Measurements from ENCODE around the gene ARSA. TPM values are rescaled to one million over a fixed set of nuclear protein-coding genes. Genes with fewer than 3 reads are reported as not detected.

ARSA gene
- total and polyA plus RNA-seq, 2 experiments from 2014 or later: 8.1 to 8.2 TPM

DNA sequence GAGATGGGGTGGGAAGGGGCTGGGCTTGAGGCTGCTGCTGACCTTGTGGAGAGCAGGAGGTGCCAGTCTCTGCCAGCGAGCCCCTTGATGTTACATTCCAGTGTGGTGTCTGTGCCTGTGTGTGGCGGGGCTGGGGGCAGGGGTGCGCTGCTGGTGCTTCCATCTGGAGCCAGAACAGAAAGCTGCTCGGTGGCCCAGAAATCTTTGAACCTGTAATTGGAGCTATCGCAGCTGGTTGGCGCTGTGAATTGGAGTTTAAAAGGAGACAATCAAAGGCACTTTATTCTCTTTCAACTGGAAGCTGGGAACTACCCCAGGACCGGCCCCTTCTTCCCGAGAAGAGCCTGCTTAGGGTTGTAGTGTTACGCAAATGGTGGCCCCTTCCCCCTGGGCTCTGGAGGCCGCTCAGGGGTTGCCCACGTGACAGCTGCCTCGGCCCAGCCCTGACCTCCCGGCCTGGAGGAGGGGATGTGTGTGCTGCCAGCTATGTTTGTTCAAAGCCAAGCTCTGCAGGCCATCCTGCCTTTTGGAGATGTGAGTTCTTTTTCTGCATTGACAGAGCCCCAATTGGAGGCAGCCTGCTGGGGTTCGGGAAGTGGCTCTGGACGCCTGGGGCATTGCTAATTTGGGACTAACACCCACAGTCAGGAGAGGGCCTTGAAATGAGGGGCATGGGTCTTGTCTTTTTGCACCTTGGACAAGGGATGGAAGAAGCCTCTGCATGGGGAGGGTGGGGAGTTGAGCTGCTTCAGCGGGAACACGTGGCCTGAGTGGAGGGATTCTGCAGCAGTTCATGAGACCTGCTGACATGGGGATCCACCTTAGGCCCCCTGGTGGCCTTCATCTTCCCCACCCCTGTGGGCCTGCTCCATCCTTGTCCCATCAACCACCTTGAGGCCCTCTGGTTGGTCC lies 14.0 kb upstream of the ARSA start:
- peak overlapping the region; percentile 40 for H3K4me3 ChIP-seq
- Mint-ChIP-seq H3K27me3 (ENCODE audit: insufficient read depth, low read depth, poor library complexity) (peaks cover 11% of the 10 kb centered on the region), H3K4me3 (peak overlapping the region; percentile 63), H3K36me3 (ENCODE audit: low read depth) (0 out of 3 replicates have a peak, but pooled peaks cover 3% of the 10 kb centered on the region), H3K27ac (no peak overlapping the region), H3K4me1 (peaks cover 21% of the 10 kb centered on the region), H3K9me3 (peaks cover 11% of the 10 kb centered on the region; the same call in 2 of the 3 replicates)
- H3K4me1 ChIP-seq (ENCODE audit: insufficient read depth): peaks cover 14% of the 10 kb centered on the region
- H4K20me1 ChIP-seq (replicated peaks; ENCODE audit: insufficient read depth): no peaks in the 10 kb centered on the region
- peak overlapping the region; percentile 85 for H2AFZ ChIP-seq
- DNase-seq (ENCODE audit: low spot score): peak; percentile 92
- no peak overlapping the region for H3K27ac ChIP-seq (ENCODE audit: low read depth)
- peaks cover 32% of the 10 kb centered on the region for H3K27me3 ChIP-seq (ENCODE audit: insufficient read depth)
- H3F3A ChIP-seq (replicated peaks; ENCODE audit: low read depth): peaks cover 8% of the 10 kb centered on the region; the same call in 1 of the 2 replicates
- TF ChIP-seq CTCF (conservative IDR thresholded peaks at IDR 0.05; ENCODE audit: low read depth in 2 of 2) (peak; percentile 38 to 47), STAT1 (IDR thresholded peaks at IDR 0.05; ENCODE audit: unreplicated experiment) (no peak)
- no peaks in the 10 kb centered on the region for H3K79me2 ChIP-seq (replicated peaks; ENCODE audit: insufficient read depth)
- no peaks in the 10 kb centered on the region for H3K9me2 ChIP-seq (ENCODE audit: insufficient read depth)
- ATAC-seq: peak; percentile 95
- no peaks in the 10 kb centered on the region for H3K36me3 ChIP-seq (ENCODE audit: insufficient read depth)
- H3K4me2 ChIP-seq: peak overlapping the region; percentile 61

- Mint-ChIP-seq H3K36me3 (ENCODE audit: low read depth) (no peaks in the 10 kb centered on the region), H3K4me1 (peaks cover 21% of the 10 kb centered on the region), H3K9me3 (peaks cover 4% of the 10 kb centered on the region; the same call in 2 of the 3 replicates), H3K27me3 (ENCODE audit: insufficient read depth, low read depth, poor library complexity) (peaks cover 11% of the 10 kb centered on the region), H3K27ac (no peak overlapping the region), H3K4me3 (no peak overlapping the region)
- H3K4me2 ChIP-seq: peak overlapping the region; percentile 61
- H3K4me1 ChIP-seq (ENCODE audit: insufficient read depth): peaks cover 14% of the 10 kb centered on the region
- no peaks in the 10 kb centered on the region for H3K79me2 ChIP-seq (replicated peaks; ENCODE audit: insufficient read depth)
- no peak overlapping the region for H3K27ac ChIP-seq (ENCODE audit: low read depth)
- peak overlapping the region; percentile 85 for H2AFZ ChIP-seq
- H3K4me3 ChIP-seq: peak overlapping the region; percentile 40
- H4K20me1 ChIP-seq (replicated peaks; ENCODE audit: insufficient read depth): no peaks in the 10 kb centered on the region
- H3F3A ChIP-seq (replicated peaks; ENCODE audit: low read depth): peaks cover 8% of the 10 kb centered on the region; the same call in 1 of the 2 replicates
- ATAC-seq (no peak; the same call in 2 of the 3 replicates), DNase-seq (ENCODE audit: low spot score) (no peak)
- no peaks in the 10 kb centered on the region for H3K9me2 ChIP-seq (ENCODE audit: insufficient read depth)
- H3K27me3 ChIP-seq (ENCODE audit: insufficient read depth): peaks cover 30% of the 10 kb centered on the region
- H3K36me3 ChIP-seq (ENCODE audit: insufficient read depth): no peaks in the 10 kb centered on the region
- TF ChIP-seq ZNF331 (CRISPR knock-in tag; IDR thresholded peaks at IDR 0.05; ENCODE audit: low read depth) (no peak), ZNF114 (CRISPR knock-in tag; IDR thresholded peaks at IDR 0.05) (no peak), EZH2 (IDR thresholded peaks at IDR 0.05; ENCODE audit: low read depth, unreplicated experiment) (no peak), CTCF (conservative IDR thresholded peaks at IDR 0.05; ENCODE audit: low read depth in 2 of 2) (no peak), NANOG (IDR thresholded peaks at IDR 0.05; ENCODE audit: borderline replicate concordance) (no peak), REST (IDR thresholded peaks at IDR 0.05; ENCODE audit: unreplicated experiment) (no peak)
Observed at GRCh38 chr22:50640857-50641647, 13.1 kb upstream of the ARSA start.

Data from GM23338 (cell line).